K562 (cell line): Measurements from ENCODE around the gene MBNL2. TPM values are rescaled to one million over a fixed set of nuclear protein-coding genes. Genes with fewer than 3 reads are reported as not detected.

Experiments
- CCAR2 ChIP-seq: fragments of 200-400 bp; formaldehyde crosslinking; IDR thresholded peaks from 2 replicates; pipeline ENCODE4 v1.6.1; 2017; ENCODE audit warnings: mild to moderate bottlenecking, low read depth, low read length
- ELF4 ChIP-seq: fragments of 450-650 bp; formaldehyde crosslinking; IDR thresholded peaks from 2 replicates; pipeline ENCODE4 v1.4.0; 2022; ENCODE audit warnings: missing genetic modification characterization
- NKRF ChIP-seq: fragments of 450-650 bp; IDR thresholded peaks from 2 replicates; pipeline ENCODE4 v1.6.1; 2016; ENCODE audit warnings: borderline replicate concordance
- TAL1 ChIP-seq: fragments of 450-650 bp; IDR thresholded peaks from 2 replicates; pipeline ENCODE4 v1.6.1; 2016; ENCODE audit warnings: mild to moderate bottlenecking
- TFAP4 ChIP-seq: sonication (generic); formaldehyde crosslinking; IDR thresholded peaks from 2 replicates; pipeline ENCODE4 v1.8.0; 2022; ENCODE audit warnings: missing genetic modification reagents, mild to moderate bottlenecking, moderate library complexity, borderline replicate concordance
- THRAP3 ChIP-seq: fragments of 450-650 bp; IDR thresholded peaks from 2 replicates; pipeline ENCODE4 v1.6.1; 2016; ENCODE audit warnings: mild to moderate bottlenecking, inconsistent platforms, borderline replicate concordance
- TOE1 ChIP-seq, 2 experiments: fragments of 450-650 bp in 1 of 2; sonication (generic) in 1 of 2; formaldehyde crosslinking in 1 of 2; IDR thresholded peaks; 2 replicates each; pipeline versions ENCODE4 v1.7.1 to v1.8.0; 2016 to 2022; ENCODE audit warnings: borderline replicate concordance in 2 of 2, mild to moderate bottlenecking in 2 of 2, antibody characterized with exemption in 1 of 2, inconsistent platforms in 1 of 2, low read depth in 1 of 2, missing genetic modification reagents in 1 of 2, moderate library complexity in 1 of 2
- polyA plus RNA-seq, 8 experiments: library from polyadenylated mRNA; depleted of rRNA in 4 of 8; stranded (reverse) in 5 of 8; unstranded in 3 of 8; fragments of >200 nt; fragmentation: Nextera tagmentation in 2 of 8; fragmentation: Illumina TruSeq in 1 of 8; extraction: Ambion mirVana in 2 of 8; extraction: Trizol in 1 of 8; gene quantifications; 2 replicates each; pipeline versions ENCODE4 v1.2.1 to v1.2.3, GENCODE V29; 2011 to 2014; ENCODE audit warnings: inconsistent platforms in 1 of 8, missing spikeins in 1 of 8
- total RNA-seq, 7 experiments: library from RNA; depleted of rRNA in 6 of 7; stranded (reverse); fragments of >200 nt in 6 of 7; fragmentation: Illumina TruSeq in 2 of 7; extraction: Trizol in 2 of 7; gene quantifications; 2 replicates each; pipeline versions ENCODE4 v1.2.1 to v1.2.3, GENCODE V29; 2011 to 2021; ENCODE audit warnings: low replicate concordance in 1 of 7
- TF ChIP-seq, protein P1 (sequence below): fragments of 250-450 bp; sonication (Bioruptor Pico); IDR thresholded peaks from 2 replicates; pipeline ENCODE4 v1.5.0; 2020; ENCODE audit warnings: mild to moderate bottlenecking
- TF ChIP-seq, protein P2 (sequence below): sonication (generic); formaldehyde crosslinking; IDR thresholded peaks from 2 replicates; pipeline ENCODE4 v1.8.0; 2022; ENCODE audit warnings: mild to moderate bottlenecking, missing genetic modification reagents
- TF ChIP-seq, protein P3 (sequence below): fragments of 450-650 bp; IDR thresholded peaks from 2 replicates; pipeline ENCODE4 v1.6.1; 2017; ENCODE audit warnings: mild to moderate bottlenecking, moderate library complexity
- TF ChIP-seq, protein P4 (sequence below): fragments of 450-650 bp; IDR thresholded peaks from 2 replicates; pipeline ENCODE4 v1.6.1; 2016; ENCODE audit warnings: mild to moderate bottlenecking
- TF ChIP-seq, protein P5 (sequence below): fragments of 250-450 bp; sonication (Bioruptor Pico); IDR thresholded peaks from 2 replicates; pipeline ENCODE4 v1.4.0; 2020; ENCODE audit warnings: mild to moderate bottlenecking, moderate library complexity

The MBNL2 gene
- total and polyA plus RNA-seq, 9 of the 15 experiments (the other 6 are each of a cell fraction or from before 2014, with no cell fraction given): 7.0 to 24.8 (median 13.8) TPM

- TF ChIP-seq TFAP4 (CRISPR knock-in tag): no peak
- TF ChIP-seq, protein P1, sequence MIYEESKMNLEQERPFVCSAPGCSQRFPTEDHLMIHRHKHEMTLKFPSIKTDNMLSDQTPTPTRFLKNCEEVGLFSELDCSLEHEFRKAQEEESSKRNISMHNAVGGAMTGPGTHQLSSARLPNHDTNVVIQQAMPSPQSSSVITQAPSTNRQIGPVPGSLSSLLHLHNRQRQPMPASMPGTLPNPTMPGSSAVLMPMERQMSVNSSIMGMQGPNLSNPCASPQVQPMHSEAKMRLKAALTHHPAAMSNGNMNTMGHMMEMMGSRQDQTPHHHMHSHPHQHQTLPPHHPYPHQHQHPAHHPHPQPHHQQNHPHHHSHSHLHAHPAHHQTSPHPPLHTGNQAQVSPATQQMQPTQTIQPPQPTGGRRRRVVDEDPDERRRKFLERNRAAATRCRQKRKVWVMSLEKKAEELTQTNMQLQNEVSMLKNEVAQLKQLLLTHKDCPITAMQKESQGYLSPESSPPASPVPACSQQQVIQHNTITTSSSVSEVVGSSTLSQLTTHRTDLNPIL (CRISPR knock-in tag): no peak
- TF ChIP-seq, protein P2, sequence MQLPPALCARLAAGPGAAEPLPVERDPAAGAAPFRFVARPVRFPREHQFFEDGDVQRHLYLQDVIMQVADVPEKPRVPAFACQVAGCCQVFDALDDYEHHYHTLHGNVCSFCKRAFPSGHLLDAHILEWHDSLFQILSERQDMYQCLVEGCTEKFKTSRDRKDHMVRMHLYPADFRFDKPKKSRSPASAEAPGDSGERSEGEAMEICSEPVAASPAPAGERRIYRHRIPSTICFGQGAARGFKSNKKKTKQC (CRISPR knock-in tag): no peak
- no peak for TF ChIP-seq ELF4
- TF ChIP-seq CCAR2: no peak
- no peak for TF ChIP-seq NKRF
- TF ChIP-seq, protein P3, sequence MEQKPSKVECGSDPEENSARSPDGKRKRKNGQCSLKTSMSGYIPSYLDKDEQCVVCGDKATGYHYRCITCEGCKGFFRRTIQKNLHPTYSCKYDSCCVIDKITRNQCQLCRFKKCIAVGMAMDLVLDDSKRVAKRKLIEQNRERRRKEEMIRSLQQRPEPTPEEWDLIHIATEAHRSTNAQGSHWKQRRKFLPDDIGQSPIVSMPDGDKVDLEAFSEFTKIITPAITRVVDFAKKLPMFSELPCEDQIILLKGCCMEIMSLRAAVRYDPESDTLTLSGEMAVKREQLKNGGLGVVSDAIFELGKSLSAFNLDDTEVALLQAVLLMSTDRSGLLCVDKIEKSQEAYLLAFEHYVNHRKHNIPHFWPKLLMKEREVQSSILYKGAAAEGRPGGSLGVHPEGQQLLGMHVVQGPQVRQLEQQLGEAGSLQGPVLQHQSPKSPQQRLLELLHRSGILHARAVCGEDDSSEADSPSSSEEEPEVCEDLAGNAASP: no peak
- TF ChIP-seq, protein P4, sequence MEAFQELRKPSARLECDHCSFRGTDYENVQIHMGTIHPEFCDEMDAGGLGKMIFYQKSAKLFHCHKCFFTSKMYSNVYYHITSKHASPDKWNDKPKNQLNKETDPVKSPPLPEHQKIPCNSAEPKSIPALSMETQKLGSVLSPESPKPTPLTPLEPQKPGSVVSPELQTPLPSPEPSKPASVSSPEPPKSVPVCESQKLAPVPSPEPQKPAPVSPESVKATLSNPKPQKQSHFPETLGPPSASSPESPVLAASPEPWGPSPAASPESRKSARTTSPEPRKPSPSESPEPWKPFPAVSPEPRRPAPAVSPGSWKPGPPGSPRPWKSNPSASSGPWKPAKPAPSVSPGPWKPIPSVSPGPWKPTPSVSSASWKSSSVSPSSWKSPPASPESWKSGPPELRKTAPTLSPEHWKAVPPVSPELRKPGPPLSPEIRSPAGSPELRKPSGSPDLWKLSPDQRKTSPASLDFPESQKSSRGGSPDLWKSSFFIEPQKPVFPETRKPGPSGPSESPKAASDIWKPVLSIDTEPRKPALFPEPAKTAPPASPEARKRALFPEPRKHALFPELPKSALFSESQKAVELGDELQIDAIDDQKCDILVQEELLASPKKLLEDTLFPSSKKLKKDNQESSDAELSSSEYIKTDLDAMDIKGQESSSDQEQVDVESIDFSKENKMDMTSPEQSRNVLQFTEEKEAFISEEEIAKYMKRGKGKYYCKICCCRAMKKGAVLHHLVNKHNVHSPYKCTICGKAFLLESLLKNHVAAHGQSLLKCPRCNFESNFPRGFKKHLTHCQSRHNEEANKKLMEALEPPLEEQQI: no peak; the same call in 1 of the 2 replicates
- no peak for TF ChIP-seq TAL1
- TF ChIP-seq THRAP3: no peak
- TF ChIP-seq, protein P5, sequence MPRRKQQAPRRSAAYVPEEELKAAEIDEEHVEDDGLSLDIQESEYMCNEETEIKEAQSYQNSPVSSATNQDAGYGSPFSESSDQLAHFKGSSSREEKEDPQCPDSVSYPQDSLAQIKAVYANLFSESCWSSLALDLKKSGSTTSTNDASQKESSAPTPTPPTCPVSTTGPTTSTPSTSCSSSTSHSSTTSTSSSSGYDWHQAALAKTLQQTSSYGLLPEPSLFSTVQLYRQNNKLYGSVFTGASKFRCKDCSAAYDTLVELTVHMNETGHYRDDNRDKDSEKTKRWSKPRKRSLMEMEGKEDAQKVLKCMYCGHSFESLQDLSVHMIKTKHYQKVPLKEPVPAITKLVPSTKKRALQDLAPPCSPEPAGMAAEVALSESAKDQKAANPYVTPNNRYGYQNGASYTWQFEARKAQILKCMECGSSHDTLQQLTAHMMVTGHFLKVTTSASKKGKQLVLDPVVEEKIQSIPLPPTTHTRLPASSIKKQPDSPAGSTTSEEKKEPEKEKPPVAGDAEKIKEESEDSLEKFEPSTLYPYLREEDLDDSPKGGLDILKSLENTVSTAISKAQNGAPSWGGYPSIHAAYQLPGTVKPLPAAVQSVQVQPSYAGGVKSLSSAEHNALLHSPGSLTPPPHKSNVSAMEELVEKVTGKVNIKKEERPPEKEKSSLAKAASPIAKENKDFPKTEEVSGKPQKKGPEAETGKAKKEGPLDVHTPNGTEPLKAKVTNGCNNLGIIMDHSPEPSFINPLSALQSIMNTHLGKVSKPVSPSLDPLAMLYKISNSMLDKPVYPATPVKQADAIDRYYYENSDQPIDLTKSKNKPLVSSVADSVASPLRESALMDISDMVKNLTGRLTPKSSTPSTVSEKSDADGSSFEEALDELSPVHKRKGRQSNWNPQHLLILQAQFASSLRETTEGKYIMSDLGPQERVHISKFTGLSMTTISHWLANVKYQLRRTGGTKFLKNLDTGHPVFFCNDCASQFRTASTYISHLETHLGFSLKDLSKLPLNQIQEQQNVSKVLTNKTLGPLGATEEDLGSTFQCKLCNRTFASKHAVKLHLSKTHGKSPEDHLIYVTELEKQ (CRISPR knock-in tag): no peak
- no peak for TF ChIP-seq TOE1 (IDR thresholded peaks at IDR 0.05; ENCODE audit: borderline replicate concordance)
- no peak for TF ChIP-seq TOE1 (CRISPR knock-in tag; IDR thresholded peaks at IDR 0.05; ENCODE audit: borderline replicate concordance, low read depth)
Measured at GRCh38 chr13:97257800-97258799, 36.0 kb downstream of the MBNL2 start (continued).
